Thoracic aorta (tissue), 2 donors: ENCODE data around the gene SON. TPM values are rescaled to one million over a fixed set of nuclear protein-coding genes. Genes with fewer than 3 reads are reported as not detected.

Experiments used
- ATAC-seq: fragments of 150-250 bp; one replicate; pipeline ENCODE4 v1.8.0; 2017; ENCODE audit warnings: low read depth; ENCODE audit not compliant: insufficient number of reproducible peaks, low FRiP score
- DNase-seq: peaks from one replicate; pipeline ENCODE4 v3.0.0-alpha.2; 2020; ENCODE audit warnings: low spot score
- H3K27ac ChIP-seq, 2 donors: fragments of 200-600 bp; sonication (generic); 1 replicate in 1 of 2; 2 replicates in 1 of 2; pipeline ENCODE4 v1.5.1; 2016; ENCODE audit warnings: mild to moderate bottlenecking in 2 of 2, moderate library complexity in 2 of 2
- H3K27me3 ChIP-seq: fragments of 200-600 bp; sonication (generic); replicated peaks from 2 replicates; pipeline ENCODE4 v1.6.0; 2016; ENCODE audit warnings: mild to moderate bottlenecking; ENCODE audit not compliant: insufficient read depth
- H3K36me3 ChIP-seq: fragments of 200-600 bp; sonication (generic); one replicate; pipeline ENCODE4 v1.5.1; 2016
- H3K4me1 ChIP-seq, 2 donors: fragments of 200-600 bp; sonication (generic); 1 replicate in 1 of 2; 2 replicates in 1 of 2; pipeline versions ENCODE4 v1.5.1 to v1.6.0; 2016; ENCODE audit warnings: low read depth in 2 of 2, mild to moderate bottlenecking in 1 of 2; ENCODE audit not compliant: control insufficient read depth in 1 of 2
- H3K4me3 ChIP-seq: fragments of 200-600 bp; sonication (generic); 2 replicates; pipeline ENCODE4 v1.5.1; 2016; ENCODE audit warnings: mild to moderate bottlenecking
- H3K9me3 ChIP-seq: fragments of 200-600 bp; sonication (generic); 2 replicates; pipeline ENCODE4 v1.5.1; 2016
- total RNA-seq, 2 donors: library from RNA; depleted of rRNA; stranded (reverse); fragments of >200 nt; gene quantifications; one replicate each; pipeline versions ENCODE4 v1.1.0 to v1.2.3, GENCODE V29; 2016
- TF ChIP-seq, protein P1 (sequence below): fragments of 200-600 bp; sonication (generic); IDR thresholded peaks from one replicate; pipeline ENCODE4 v1.5.1; 2019; ENCODE audit warnings: antibody characterized with exemption

SON gene
- total RNA-seq, 2 donors from 2014 or later, result 260 to 331 TPM

- H3K27ac ChIP-seq, result no peak overlapping the region
- peaks cover 8% of the 10 kb centered on the region for H3K36me3 ChIP-seq
- TF ChIP-seq, protein P1, sequence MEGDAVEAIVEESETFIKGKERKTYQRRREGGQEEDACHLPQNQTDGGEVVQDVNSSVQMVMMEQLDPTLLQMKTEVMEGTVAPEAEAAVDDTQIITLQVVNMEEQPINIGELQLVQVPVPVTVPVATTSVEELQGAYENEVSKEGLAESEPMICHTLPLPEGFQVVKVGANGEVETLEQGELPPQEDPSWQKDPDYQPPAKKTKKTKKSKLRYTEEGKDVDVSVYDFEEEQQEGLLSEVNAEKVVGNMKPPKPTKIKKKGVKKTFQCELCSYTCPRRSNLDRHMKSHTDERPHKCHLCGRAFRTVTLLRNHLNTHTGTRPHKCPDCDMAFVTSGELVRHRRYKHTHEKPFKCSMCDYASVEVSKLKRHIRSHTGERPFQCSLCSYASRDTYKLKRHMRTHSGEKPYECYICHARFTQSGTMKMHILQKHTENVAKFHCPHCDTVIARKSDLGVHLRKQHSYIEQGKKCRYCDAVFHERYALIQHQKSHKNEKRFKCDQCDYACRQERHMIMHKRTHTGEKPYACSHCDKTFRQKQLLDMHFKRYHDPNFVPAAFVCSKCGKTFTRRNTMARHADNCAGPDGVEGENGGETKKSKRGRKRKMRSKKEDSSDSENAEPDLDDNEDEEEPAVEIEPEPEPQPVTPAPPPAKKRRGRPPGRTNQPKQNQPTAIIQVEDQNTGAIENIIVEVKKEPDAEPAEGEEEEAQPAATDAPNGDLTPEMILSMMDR, result no peak
- no peak for DNase-seq
- peak overlapping the region; percentile 80 for H3K4me3 ChIP-seq
- H3K27me3 ChIP-seq, result no peaks in the 10 kb centered on the region
- no peaks in the 10 kb centered on the region for H3K9me3 ChIP-seq
- ATAC-seq, result no peak
- H3K4me1 ChIP-seq, result peaks cover 22 to 41% of the 10 kb centered on the region in 2 donors
Observed at GRCh38 chr21:33544451-33545195, 1.8 kb downstream of the SON start.

GRCh38 chr21:33546086-33546485, 3.2 kb downstream of the SON start:
- ATAC-seq, result no peak
- Histone ChIP-seq H3K27me3 (no peaks in the 10 kb centered on the region), H3K27ac (no peak overlapping the region), H3K9me3 (no peaks in the 10 kb centered on the region), H3K36me3 (peaks cover 22% of the 10 kb centered on the region), H3K4me1 (peaks cover 18 to 40% of the 10 kb centered on the region in 2 donors), H3K4me3 (no peak overlapping the region)
- no peak for DNase-seq
- TF ChIP-seq, protein P1, result no peak

DNA sequence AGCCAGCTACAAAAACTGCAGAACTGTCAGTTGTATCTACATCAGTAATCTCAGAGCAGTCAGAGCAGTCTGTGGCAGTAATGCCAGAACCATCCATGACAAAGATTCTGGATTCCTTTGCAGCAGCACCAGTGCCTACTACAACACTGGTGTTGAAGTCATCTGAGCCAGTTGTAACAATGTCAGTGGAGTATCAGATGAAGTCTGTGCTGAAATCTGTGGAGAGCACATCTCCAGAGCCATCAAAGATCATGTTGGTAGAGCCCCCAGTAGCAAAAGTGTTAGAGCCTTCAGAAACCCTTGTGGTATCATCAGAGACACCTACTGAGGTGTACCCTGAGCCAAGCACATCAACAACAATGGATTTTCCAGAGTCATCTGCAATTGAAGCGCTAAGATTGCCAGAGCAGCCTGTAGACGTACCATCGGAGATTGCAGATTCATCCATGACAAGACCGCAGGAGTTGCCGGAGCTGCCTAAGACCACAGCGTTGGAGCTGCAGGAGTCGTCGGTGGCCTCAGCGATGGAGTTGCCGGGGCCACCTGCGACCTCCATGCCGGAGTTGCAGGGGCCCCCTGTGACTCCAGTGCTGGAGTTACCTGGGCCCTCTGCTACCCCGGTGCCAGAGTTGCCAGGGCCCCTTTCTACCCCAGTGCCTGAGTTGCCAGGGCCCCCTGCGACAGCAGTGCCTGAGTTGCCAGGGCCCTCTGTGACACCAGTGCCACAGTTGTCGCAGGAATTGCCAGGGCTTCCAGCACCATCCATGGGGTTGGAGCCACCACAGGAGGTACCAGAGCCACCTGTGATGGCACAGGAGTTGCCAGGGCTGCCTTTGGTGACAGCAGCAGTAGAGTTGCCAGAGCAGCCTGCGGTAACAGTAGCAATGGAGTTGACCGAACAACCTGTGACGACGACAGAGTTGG, 7.3 kb downstream of the SON start:
- ATAC-seq (no peak), DNase-seq (no peak)
- Histone ChIP-seq H3K36me3 (peaks cover 59% of the 10 kb centered on the region), H3K4me3 (no peak overlapping the region), H3K9me3 (no peaks in the 10 kb centered on the region), H3K4me1 (peaks cover 9 to 31% of the 10 kb centered on the region in 2 donors), H3K27ac (no peak overlapping the region), H3K27me3 (no peaks in the 10 kb centered on the region)
- TF ChIP-seq, protein P1, result no peak

- ATAC-seq (no peak), DNase-seq (no peak)
- H3K27me3 ChIP-seq, result no peaks in the 10 kb centered on the region
- peaks cover 7 to 31% of the 10 kb centered on the region in 2 donors for H3K4me1 ChIP-seq
- H3K36me3 ChIP-seq, result peaks cover 61% of the 10 kb centered on the region
- TF ChIP-seq, protein P1, result no peak
- no peak overlapping the region for H3K4me3 ChIP-seq
- H3K27ac ChIP-seq, result no peak overlapping the region
- H3K9me3 ChIP-seq, result no peaks in the 10 kb centered on the region
Observed at GRCh38 chr21:33550772-33551660, 8.2 kb downstream of the SON start.
